ENCODE results near the gene SLC22A17. TPM values are rescaled to one million over a fixed set of nuclear protein-coding genes. Genes with fewer than 3 reads are reported as not detected.

SLC22A17 gene
- total and polyA plus RNA-seq, 2 of the 13 experiments (the other 11 are each of a cell fraction or from before 2014, with no cell fraction given) = 0.95 to 1.1 TPM

- TF ChIP-seq POGK (CRISPR knock-in tag; conservative IDR thresholded peaks at IDR 0.05) (no peak), AGO1 (IDR thresholded peaks at IDR 0.05; ENCODE audit: low read depth, low read length, poor library complexity, severe bottlenecking) (no peak), ZMYM2 (CRISPR knock-in tag; IDR thresholded peaks at IDR 0.05) (0 out of 2 replicates have a peak, but pooled peaks have one; percentile 29), MATR3 (CRISPR knock-in tag; IDR thresholded peaks at IDR 0.05) (no peak), SUZ12 (IDR thresholded peaks at IDR 0.05; ENCODE audit: low read depth, low read length) (no peak), NR0B2 (CRISPR knock-in tag; IDR thresholded peaks at IDR 0.05) (no peak), ZNF484 (CRISPR knock-in tag; IDR thresholded peaks at IDR 0.05; ENCODE audit: borderline replicate concordance, low read depth) (no peak), MEIS1 (CRISPR knock-in tag; IDR thresholded peaks at IDR 0.05; ENCODE audit: borderline replicate concordance) (peak; percentile 24; the same call in 1 of the 2 replicates), TFAP4 (IDR thresholded peaks at IDR 0.05; ENCODE audit: borderline replicate concordance, low read depth) (no peak), ZNF816 (CRISPR knock-in tag; IDR thresholded peaks at IDR 0.05; ENCODE audit: borderline replicate concordance) (no peak), ZBTB38 (CRISPR knock-in tag; IDR thresholded peaks at IDR 0.05) (peak; percentile 22; the same call in 1 of the 2 replicates), ARID5B (CRISPR knock-in tag; IDR thresholded peaks at IDR 0.05) (no peak), SOX6 (IDR thresholded peaks at IDR 0.05) (no peak), SOX6 (CRISPR knock-in tag; IDR thresholded peaks at IDR 0.05) (no peak), TRIM24 (CRISPR knock-in tag; IDR thresholded peaks at IDR 0.05) (no peak), ZNF747 (CRISPR knock-in tag; IDR thresholded peaks at IDR 0.05; ENCODE audit: borderline replicate concordance) (no peak), CEBPG (CRISPR knock-in tag; IDR thresholded peaks at IDR 0.05) (0 out of 2 replicates have a peak, but pooled peaks have one; percentile 26), TFDP2 (CRISPR knock-in tag; IDR thresholded peaks at IDR 0.05) (no peak), ZNF563 (CRISPR knock-in tag; IDR thresholded peaks at IDR 0.05) (0 out of 2 replicates have a peak, but pooled peaks have one; percentile 31), HMG20A (CRISPR knock-in tag; IDR thresholded peaks at IDR 0.05; ENCODE audit: borderline replicate concordance) (no peak), RCOR2 (CRISPR knock-in tag; IDR thresholded peaks at IDR 0.05) (no peak)
These were observed 29.8 kb downstream of the SLC22A17 start (continued) for GRCh38 chr14:23322568-23323517.
